ENCODE results near the gene PTPRT. TPM values are rescaled to one million over a fixed set of nuclear protein-coding genes. Genes with fewer than 3 reads are reported as not detected.

Gene PTPRT
- polyA plus RNA-seq, 10 donors: 0.35 to 1.8 (median 0.64) TPM

DNA sequence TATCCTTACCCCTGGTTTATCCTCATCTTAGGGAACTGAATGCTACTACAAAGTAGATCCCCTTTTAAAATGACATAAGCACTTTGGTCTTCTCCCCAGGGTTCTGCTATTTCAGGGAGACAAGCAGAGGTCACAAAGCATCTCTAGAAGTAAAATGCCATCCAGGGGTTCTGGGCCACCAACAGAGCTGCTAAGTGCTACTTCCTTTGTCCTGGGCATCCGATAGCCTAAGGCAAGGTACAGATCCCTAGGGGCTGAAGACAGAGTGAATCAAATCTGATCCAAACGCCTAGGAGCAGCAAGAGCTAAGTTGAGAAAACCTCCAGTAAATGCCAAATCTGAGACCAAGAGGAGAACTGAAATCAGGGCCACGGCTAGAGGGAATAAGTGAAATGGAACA, 161.2 kb downstream of the PTPRT start:
- no peak for DNase-seq

DNA sequence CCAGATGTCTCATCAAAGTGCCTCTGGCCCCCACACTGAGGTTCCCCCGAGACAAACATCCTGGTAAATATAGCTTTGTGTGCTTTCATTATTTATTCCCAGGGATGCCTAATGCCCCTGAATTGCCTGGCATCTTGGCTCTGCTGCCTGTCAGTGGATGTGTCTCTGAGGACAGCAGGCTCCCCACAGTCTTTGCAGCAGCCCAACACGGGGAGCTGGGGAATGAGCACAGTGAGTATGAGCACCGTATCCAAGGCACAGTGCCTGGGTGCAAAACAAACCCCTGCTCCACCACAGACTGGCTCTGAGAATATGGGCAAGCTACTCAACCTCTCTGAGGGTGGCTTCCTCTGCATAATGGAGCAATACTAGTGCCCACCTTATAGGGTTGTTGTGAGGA, 165.9 kb downstream of the PTPRT start:
- no peak for DNase-seq

DNA sequence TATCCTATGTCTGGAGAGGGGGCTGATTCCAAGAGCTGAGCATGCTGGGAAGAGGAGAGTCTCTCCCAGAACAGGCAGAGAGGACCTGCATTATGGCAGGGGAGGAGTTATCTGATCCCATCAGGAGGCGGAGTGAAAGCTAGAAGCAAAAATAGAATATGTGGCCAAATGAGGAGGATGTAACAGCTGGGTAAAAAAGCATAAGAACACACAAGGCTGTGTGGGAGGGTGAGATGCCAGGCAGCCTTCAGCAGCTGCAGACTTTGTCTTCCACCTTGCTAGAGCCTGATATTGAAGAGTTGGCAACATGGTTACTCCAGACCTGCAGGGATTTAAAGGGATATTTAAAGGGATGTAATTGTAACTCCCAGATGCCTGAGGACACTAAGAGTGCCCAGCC, 167.1 kb downstream of the PTPRT start:
- DNase-seq: no peak

- no peak for DNase-seq
These were observed 167.6 kb downstream of the PTPRT start for GRCh38 chr20:43022081-43022480.

GRCh38 chr20:43017241-43018030, 172.3 kb downstream of the PTPRT start:
- DNase-seq: no peak

GRCh38 chr20:43016257-43016656, 173.4 kb downstream of the PTPRT start:
- no peak for DNase-seq

- DNase-seq: no peak
These were observed 174.1 kb downstream of the PTPRT start for GRCh38 chr20:43015566-43015965.

DNA sequence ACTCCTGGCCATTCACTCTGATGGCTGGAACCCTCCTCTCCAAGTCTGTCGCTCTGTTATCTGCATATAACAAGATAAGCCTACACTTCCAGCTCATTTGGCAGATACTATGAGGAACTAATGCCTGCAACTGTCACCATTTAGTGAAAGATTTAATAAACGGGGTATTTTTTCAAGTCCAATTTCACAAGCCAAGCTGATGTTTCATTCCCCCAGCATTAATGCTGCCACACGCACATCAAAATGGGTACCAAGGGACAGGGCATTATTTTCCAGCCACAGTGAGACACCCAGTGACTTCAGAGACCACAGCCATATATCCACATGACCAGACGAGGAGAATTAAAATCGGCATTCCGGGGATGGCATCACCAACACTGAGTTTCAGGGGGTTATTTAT, 175.5 kb downstream of the PTPRT start:
- DNase-seq: no peak

DNA sequence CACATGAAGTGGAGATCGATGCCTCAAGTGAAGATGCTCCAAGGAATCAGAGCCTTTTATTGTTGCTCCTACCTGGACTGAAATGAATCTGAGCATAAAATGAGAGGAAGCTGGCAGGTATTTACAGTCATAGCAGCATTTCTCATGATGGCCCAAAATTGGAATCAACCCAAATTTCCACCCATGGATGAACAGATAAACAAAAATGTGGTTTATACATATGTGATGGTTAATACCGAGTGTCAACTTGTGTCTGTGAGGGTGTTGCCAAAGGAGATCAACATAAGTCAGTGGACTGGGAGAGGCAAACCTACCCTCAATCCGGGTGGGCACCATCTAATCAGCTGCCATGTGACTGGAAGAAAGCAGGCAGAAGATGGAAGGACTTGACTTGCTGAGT, 178.2 kb downstream of the PTPRT start:
- DNase-seq: no peak

GRCh38 chr20:43009532-43009931, 180.2 kb downstream of the PTPRT start:
- no peak for DNase-seq

DNA sequence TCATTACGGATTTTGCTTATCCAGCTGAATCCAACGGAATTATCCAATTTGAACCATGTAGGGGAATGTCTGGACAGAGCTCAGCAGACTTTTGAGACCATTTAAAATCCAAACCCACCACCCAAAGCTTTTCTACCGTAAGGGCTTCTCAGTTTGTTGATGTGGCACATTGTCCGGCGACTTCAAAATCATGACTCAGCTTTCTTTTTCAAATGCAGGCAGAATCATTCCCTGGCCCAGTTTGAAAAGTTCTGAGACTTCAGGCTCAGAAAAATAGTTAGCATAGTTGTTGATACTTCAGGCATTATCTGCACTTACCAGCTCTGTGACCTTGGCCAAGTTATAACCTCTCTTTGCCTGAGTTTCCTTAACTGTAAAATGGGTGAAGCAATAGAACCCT, 182.2 kb downstream of the PTPRT start:
- DNase-seq: no peak

- no peak for DNase-seq
These were observed 182.9 kb downstream of the PTPRT start for GRCh38 chr20:43006651-43007375.

- DNase-seq: no peak
These were observed 186.3 kb downstream of the PTPRT start for GRCh38 chr20:43003318-43003944.

GRCh38 chr20:42996141-42996540, 193.6 kb downstream of the PTPRT start:
- DNase-seq: no peak

DNA sequence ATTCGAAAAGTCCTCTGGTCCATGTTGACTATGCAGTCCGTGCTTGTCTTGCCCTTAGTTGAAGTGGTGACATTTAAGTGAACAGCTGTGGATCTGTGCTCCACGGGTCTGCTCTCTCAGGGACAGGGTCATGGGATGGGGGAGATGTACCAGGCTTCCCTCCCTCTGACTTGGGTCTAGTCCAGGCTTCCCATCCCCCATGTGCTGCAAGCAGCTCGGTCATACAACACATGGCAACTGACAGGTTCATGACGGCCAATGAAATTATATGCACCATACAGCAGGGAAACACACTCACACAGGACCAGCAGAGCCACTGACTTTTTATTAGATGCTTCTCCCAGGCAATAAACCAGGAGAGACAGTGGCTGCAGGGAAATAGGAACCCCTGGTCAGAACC, 201.4 kb downstream of the PTPRT start:
- no peak for DNase-seq

DNA sequence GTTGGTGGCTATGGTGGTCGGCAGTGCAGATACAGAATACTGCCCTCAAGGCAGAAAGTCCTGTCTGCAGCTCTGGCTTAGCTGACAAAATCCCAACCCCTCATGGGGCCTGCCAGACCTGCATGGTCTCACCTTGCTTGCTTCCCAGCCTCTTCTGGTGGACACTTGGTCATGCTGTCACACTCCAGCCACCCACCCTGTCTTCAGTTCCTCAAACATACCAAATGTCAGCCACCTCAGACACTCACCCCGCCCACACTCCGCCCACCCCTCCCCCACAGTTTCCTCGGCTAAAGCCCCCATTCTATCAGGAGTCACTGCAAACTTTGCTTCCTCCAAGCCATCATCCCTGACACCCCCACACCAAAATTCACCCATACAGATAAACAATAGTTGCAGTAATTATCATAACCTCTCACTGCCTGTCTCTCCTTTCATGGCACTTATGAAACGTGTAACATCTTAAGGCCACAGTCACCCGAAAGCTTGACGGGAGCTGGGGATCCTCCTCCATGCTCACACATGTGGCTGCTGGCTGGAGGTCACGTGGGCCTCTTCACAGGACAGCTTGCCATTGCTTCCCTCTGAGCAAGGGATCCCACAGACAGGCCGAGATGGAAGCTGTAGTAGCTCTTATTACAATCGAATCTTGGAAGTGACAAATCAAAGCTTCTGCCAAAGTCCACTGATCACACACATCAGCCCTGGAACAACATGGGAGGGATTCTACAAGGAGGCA, 202.2 kb downstream of the PTPRT start:
- DNase-seq: no peak

DNA sequence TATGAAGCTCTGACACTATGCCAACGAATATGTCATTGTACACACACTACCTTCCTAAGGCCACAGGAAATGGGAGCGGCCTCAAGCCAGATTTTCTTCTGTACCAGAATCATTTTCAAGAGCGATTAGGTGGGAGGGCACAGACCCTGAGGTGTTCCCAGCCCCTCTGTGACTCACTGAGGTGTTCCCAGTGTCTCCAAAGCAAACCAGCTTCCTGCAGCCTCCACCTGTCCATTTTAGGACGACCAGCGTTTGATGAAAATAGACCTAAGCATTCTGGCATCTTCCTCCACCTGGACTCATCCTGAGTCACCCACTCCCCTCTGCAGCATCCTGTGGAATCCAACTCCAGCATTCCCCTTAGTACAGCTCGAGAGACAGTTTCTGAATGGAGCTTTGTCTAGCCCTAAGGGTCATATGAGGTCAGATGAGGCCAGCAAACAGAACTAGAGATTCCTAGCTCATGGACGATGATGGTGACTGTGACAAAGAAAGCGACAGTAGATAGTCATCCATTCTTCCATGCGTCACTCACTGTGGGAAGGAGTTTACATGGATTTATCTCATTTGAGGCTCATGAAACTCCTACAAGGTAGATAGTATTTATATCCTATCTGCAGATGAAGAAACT, 203.4 kb downstream of the PTPRT start:
- no peak for DNase-seq

DNA sequence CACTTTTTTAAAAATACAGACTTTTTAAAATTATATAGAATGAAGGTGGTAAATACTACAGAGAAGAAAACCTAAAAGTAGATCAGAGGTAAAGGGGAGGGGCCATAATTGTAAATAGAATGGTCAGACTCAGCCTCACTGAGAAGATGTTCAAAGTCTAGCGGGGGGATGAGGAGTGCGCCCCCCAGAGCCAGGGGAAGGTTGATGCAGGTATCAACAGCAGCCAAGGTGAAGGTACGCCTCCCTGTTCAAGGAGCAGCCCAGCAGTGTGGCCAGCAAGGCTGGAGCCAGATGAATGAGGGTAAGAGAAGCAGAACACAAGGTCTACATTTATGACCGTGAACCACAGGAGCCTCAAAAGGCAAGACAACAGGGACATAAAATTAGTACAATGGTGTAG, 204.1 kb downstream of the PTPRT start:
- no peak for DNase-seq

- DNase-seq: no peak
These were observed 207.5 kb downstream of the PTPRT start for GRCh38 chr20:42982218-42982617.

DNA sequence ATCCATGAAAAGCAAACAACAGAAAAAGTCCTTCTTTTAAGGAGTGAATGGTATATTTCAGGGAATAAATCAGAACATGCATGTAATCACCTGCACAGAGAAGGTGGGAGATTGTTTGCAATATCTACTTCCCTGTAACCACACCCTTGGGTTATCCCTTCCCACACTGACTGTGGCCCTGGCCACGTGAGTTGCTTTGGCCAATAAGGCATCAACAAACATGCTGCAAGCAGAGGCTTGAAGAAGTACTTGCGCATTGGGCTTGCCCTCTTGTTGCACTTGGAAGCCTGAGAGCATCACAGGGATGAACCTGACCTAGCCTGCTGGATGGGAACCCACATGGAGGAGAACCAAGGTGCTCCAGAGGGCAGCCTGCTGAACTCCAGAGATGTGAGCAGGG, 208.5 kb downstream of the PTPRT start:
- no peak for DNase-seq

DNA sequence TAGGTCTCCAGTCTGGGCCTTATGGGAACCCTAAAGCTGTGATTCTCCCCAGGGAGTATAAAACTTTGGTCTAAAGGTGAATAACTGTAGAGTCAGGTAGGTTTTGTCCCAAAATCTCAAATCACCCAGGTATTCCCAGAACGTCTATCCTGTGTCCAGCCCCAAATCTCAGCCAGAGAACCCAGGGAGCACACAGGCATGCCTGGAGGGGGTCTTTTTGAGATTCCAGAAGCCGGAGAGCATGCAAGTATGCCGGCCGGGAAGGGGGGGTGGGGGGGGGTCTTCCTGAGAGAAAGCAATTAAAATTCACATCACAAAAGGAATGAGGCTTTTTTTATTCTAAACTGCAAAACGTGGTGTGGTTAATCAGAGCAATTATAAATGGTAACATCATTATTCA, 210.0 kb downstream of the PTPRT start:
- no peak for DNase-seq

Measured in muscle of back (tissue), 11 donors.